ENCODE measurements around the gene PLEKHA4.
"Not testable (repeated sequence)": the region's sequence is repeated elsewhere in the genome, so short reads cannot be mapped to it uniquely, and the experiment has no call there.

Gene PLEKHA4

GRCh38 chr19:48868114-48868886 lies at the start of gene PLEKHA4:
Gene PLEKHA4, minus strand, starts transcription at chr19:48868617. Its CDS starts 997 bp downstream, at chr19:48867620.
- no peak for DNase-seq (ENCODE audit: low read depth in 2 of 2)

- no peak for DNase-seq (ENCODE audit: low read depth in 2 of 2)
These were observed 49.7 kb upstream of the PLEKHA4 start for GRCh38 chr19:48918071-48918470.

- DNase-seq (ENCODE audit: low read depth in 2 of 2): no peak
These were observed 47.3 kb upstream of the PLEKHA4 start for GRCh38 chr19:48915757-48916156.

- no peak for DNase-seq (ENCODE audit: low read depth in 2 of 2)
These were observed 45.8 kb upstream of the PLEKHA4 start for GRCh38 chr19:48914181-48914580.

- DNase-seq (ENCODE audit: low read depth in 2 of 2): no peak
These were observed 44.9 kb upstream of the PLEKHA4 start for GRCh38 chr19:48913114-48913889.

- no peak for DNase-seq (ENCODE audit: low read depth in 2 of 2)
These were observed 42.4 kb upstream of the PLEKHA4 start for GRCh38 chr19:48910803-48911202.

GRCh38 chr19:48909424-48910077 lies 41.1 kb upstream of the PLEKHA4 start:
- DNase-seq (ENCODE audit: low read depth in 2 of 2): not testable (repeated sequence)

- no peak for DNase-seq (ENCODE audit: low read depth in 2 of 2)
These were observed 39.3 kb upstream of the PLEKHA4 start for GRCh38 chr19:48907671-48908070.

- DNase-seq (ENCODE audit: low read depth in 2 of 2): no peak
These were observed 37.9 kb upstream of the PLEKHA4 start for GRCh38 chr19:48906324-48906723.

GRCh38 chr19:48905664-48906063 lies 37.2 kb upstream of the PLEKHA4 start:
- no peak for DNase-seq (ENCODE audit: low read depth in 2 of 2)

GRCh38 chr19:48903788-48904187 lies 35.4 kb upstream of the PLEKHA4 start:
- not testable (repeated sequence) for DNase-seq (ENCODE audit: low read depth in 2 of 2)

- DNase-seq (ENCODE audit: low read depth in 2 of 2): not testable (repeated sequence)
These were observed 33.9 kb upstream of the PLEKHA4 start for GRCh38 chr19:48902291-48902690.

- DNase-seq (ENCODE audit: low read depth in 2 of 2): no peak
These were observed 32.3 kb upstream of the PLEKHA4 start for GRCh38 chr19:48900477-48901406.

- peak; percentile 98 for DNase-seq (ENCODE audit: low read depth in 2 of 2)
These were observed 31.5 kb upstream of the PLEKHA4 start, which contains the start of gene NUCB1 for GRCh38 chr19:48899781-48900476. Gene NUCB1, plus strand, starts transcription at chr19:48900312. Its CDS starts 485 bp downstream, at chr19:48900797.

- not testable (repeated sequence) for DNase-seq (ENCODE audit: low read depth in 2 of 2)
These were observed 31.0 kb upstream of the PLEKHA4 start for GRCh38 chr19:48899386-48899749.

GRCh38 chr19:48897181-48897580 lies 28.8 kb upstream of the PLEKHA4 start:
- DNase-seq (ENCODE audit: low read depth in 2 of 2): no peak

- DNase-seq (ENCODE audit: low read depth in 2 of 2): no peak
These were observed 27.8 kb upstream of the PLEKHA4 start for GRCh38 chr19:48896191-48896720.

- DNase-seq (ENCODE audit: low read depth in 2 of 2): no peak
These were observed 26.8 kb upstream of the PLEKHA4 start for GRCh38 chr19:48895226-48895625.

GRCh38 chr19:48890551-48890950 lies 22.1 kb upstream of the PLEKHA4 start:
- no peak for DNase-seq (ENCODE audit: low read depth in 2 of 2)

GRCh38 chr19:48889496-48889895 lies 21.1 kb upstream of the PLEKHA4 start:
- DNase-seq (ENCODE audit: low read depth in 2 of 2): not testable (repeated sequence)
